Heart right ventricle (tissue), 16 donors: ENCODE results near the gene DCLK3. TPM values are rescaled to one million over a fixed set of nuclear protein-coding genes. Genes with fewer than 3 reads are reported as not detected.

Experiments used
- ATAC-seq, 8 donors: fragments of 200-7000 bp; cut with Tn5 transposase; one replicate each; pipeline ENCODE4 v1.9.1; 2020; ENCODE audit warnings: mild to moderate bottlenecking in 8 of 8, moderate library complexity in 8 of 8, moderate number of reproducible peaks in 1 of 8
- DNase-seq, 2 donors: peaks; one replicate each; pipeline ENCODE4 v3.0.0-alpha.2; 2020
- H3K27ac ChIP-seq, 10 donors: fragments of 200-600 bp; sonication (generic) in 2 of 10; one replicate each; pipeline versions ENCODE4 v1.5.0 to v1.8.0; 2020 to 2022; ENCODE audit warnings: mild to moderate bottlenecking in 3 of 10
- H3K27me3 ChIP-seq, 7 donors: fragments of 200-600 bp; one replicate each; pipeline ENCODE4 v1.8.0; 2021 to 2022; ENCODE audit warnings: mild to moderate bottlenecking in 2 of 7
- H3K36me3 ChIP-seq, 9 donors: fragments of 200-600 bp; sonication (generic) in 1 of 9; one replicate each; pipeline versions ENCODE4 v1.5.0 to v1.8.0; 2020 to 2022; ENCODE audit warnings: mild to moderate bottlenecking in 2 of 9
- H3K4me1 ChIP-seq, 9 donors: fragments of 200-600 bp; sonication (generic) in 1 of 9; one replicate each; pipeline versions ENCODE4 v1.5.0 to v1.8.0; 2020 to 2022; ENCODE audit warnings: mild to moderate bottlenecking in 4 of 9
- H3K4me3 ChIP-seq, 10 donors: fragments of 200-600 bp; sonication (generic) in 2 of 10; one replicate each; pipeline versions ENCODE4 v1.5.0 to v1.8.0; 2020 to 2022; ENCODE audit warnings: mild to moderate bottlenecking in 7 of 10, moderate library complexity in 2 of 10
- H3K9me3 ChIP-seq, 11 donors: fragments of 200-600 bp in 10 of 11; sonication (generic) in 2 of 11; one replicate each; pipeline versions ENCODE4 v1.5.0 to v1.8.0; 2013 to 2022; ENCODE audit warnings: mild to moderate bottlenecking in 2 of 11, control low read depth in 1 of 11, moderate library complexity in 1 of 11
- CTCF ChIP-seq, 9 donors: fragments of 200-600 bp; sonication (generic) in 2 of 9; IDR thresholded peaks; one replicate each; pipeline versions ENCODE4 v1.5.0 to v1.8.0; 2021 to 2022; ENCODE audit warnings: antibody characterized with exemption in 9 of 9, mild to moderate bottlenecking in 5 of 9, moderate library complexity in 1 of 9
- WGBS, 2 donors: extraction: QIAGEN DNeasy Blood & Tissue Kit; methylation state at CpG; one replicate each; pipeline ENCODE4 v1.1.7; 2013; ENCODE audit warnings: inconsistent platforms in 1 of 2; 5-methylcytosine and 5-hydroxymethylcytosine counted together
- intact Hi-C, 10 donors: fragments of 100-400 bp; cut with DNase I; formaldehyde crosslinking; loops; one replicate each; pipeline versions ENCODE4 v1.11.1 to v1.14.2; 2022
- polyA plus RNA-seq, 2 donors: library from polyadenylated mRNA; stranded (reverse); fragments of 200-250 nt; gene quantifications; one replicate each; pipeline ENCODE4 v1.2.3, GENCODE V29; 2013
- total RNA-seq, 10 donors: library from RNA; stranded (reverse); fragmentation: NEBNext Ultra II Directional in 3 of 10; extraction: Animal tissue kit (Norgen Biotek cat#: 25700) in 3 of 10; gene quantifications; one replicate each; pipeline versions ENCODE4 v1.2.1 to v1.2.4, GENCODE V29; 2021 to 2023
- donor health status: Arrhythmogenic right ventricular cardiomyopathy.
- donor health status: ischemic (EF 13 %, LVEDD 7.1; RV severe dilation, severe dysfunction).
- donor health status: healthy with polysubstance abuse.
- donor health status: DM: no; HTN: yes; CAD: no.
- donor health status: DM: no; HTN: no; CAD: no.
- donor health status: ischemic (EF 25% LVEDD 6.9; RV normal size, moderate dysfunction).
- donor health status: ischemic (EF 25% LVEDD 5.7; RV mildly dilated, moderate dysfunction).
- donor health status: healthy.
- donor health status: DM: yes; HTN: yes; CAD: no.
- donor health status: Ischemic cardiomyopathy.
- donor health status: ischemic (EF 35%, LVEDD 5.7; RV mildly dilated, moderate dysfunction).
- donor health status: nonischemic (EF 11% LVEDD 7.7; RV severe dilation, severe dysfunction).
- donor health status: DM: yes; HTN: yes; CAD: no.
- donor health status: PGD.
- donor health status: ischemic (EF 29% LVEDD 5.4; RV normal size, mild dysfunction).
- donor health status: nonischemic (EF 23%, LVEDD 6.1; RV moderate dilation, normal function).

Gene DCLK3
- total and polyA plus RNA-seq, 12 donors = 0.04 to 1.0 (median 0.19) TPM

- H3K4me3 ChIP-seq = no peak overlapping the region
- no peaks in the 10 kb centered on the region for H3K27me3 ChIP-seq
- ATAC-seq (no peak), DNase-seq (no peak)
- H3K27ac ChIP-seq = no peak overlapping the region
- H3K4me1 ChIP-seq = no peaks in the 10 kb centered on the region
- 75 to 78% methylated on average over 8 of the region's 8 CpGs for WGBS, 2 donors
- no peaks in the 10 kb centered on the region for H3K36me3 ChIP-seq
- intact Hi-C loops = no loop called here
- H3K9me3 ChIP-seq = peaks cover 0 to 8% (median 0%) of the 10 kb centered on the region in 11 donors
- no peak for TF ChIP-seq CTCF (IDR thresholded peaks at IDR 0.05)
Observed at GRCh38 chr3:36697229-36698001, 66.9 kb downstream of the DCLK3 start.

GRCh38 chr3:36696799-36697198, 67.6 kb downstream of the DCLK3 start:
- Histone ChIP-seq H3K27me3 (no peaks in the 10 kb centered on the region), H3K36me3 (no peaks in the 10 kb centered on the region), H3K9me3 (peaks cover 0 to 8% (median 0%) of the 10 kb centered on the region in 11 donors), H3K27ac (no peak overlapping the region), H3K4me3 (no peak overlapping the region), H3K4me1 (no peaks in the 10 kb centered on the region)
- 81 to 90% methylated on average over 2 of the region's 2 CpGs for WGBS, 2 donors
- TF ChIP-seq CTCF (IDR thresholded peaks at IDR 0.05) = no peak
- ATAC-seq (no peak), DNase-seq (no peak)
- intact Hi-C loops = no loop called here

- Histone ChIP-seq H3K27ac (no peak overlapping the region), H3K27me3 (no peaks in the 10 kb centered on the region), H3K9me3 (peaks cover 0 to 8% (median 0%) of the 10 kb centered on the region in 11 donors), H3K4me1 (no peaks in the 10 kb centered on the region), H3K36me3 (no peaks in the 10 kb centered on the region), H3K4me3 (no peak overlapping the region)
- WGBS, 2 donors = 82 to 87% methylated on average over 2 of the region's 2 CpGs
- no peak for DNase-seq
- intact Hi-C loops = no loop called here
- ATAC-seq = no peak
- no peak for TF ChIP-seq CTCF (IDR thresholded peaks at IDR 0.05)
Observed at GRCh38 chr3:36695769-36696137, 68.6 kb downstream of the DCLK3 start.

GRCh38 chr3:36695113-36695768, 69.1 kb downstream of the DCLK3 start:
- WGBS, 2 donors = 65 to 66% methylated on average over 3 of the region's 3 CpGs
- DNase-seq (no peak), ATAC-seq (no peak)
- no peaks in the 10 kb centered on the region for H3K27me3 ChIP-seq
- TF ChIP-seq CTCF (IDR thresholded peaks at IDR 0.05) = no peak
- peaks cover 0 to 8% (median 0%) of the 10 kb centered on the region in 11 donors for H3K9me3 ChIP-seq
- H3K4me1 ChIP-seq = no peaks in the 10 kb centered on the region
- intact Hi-C loops = no loop called here
- H3K36me3 ChIP-seq = no peaks in the 10 kb centered on the region
- H3K4me3 ChIP-seq = no peak overlapping the region
- no peak overlapping the region for H3K27ac ChIP-seq
